IPS-18a (cell line): ENCODE results near the gene HHIP.

ENCODE experiments used
- H3K27ac ChIP-seq: one replicate; pipeline ENCODE4 v1.5.1; 2013; ENCODE audit warnings: low read length
- H3K27me3 ChIP-seq: one replicate; pipeline ENCODE4 v1.6.1; 2013; ENCODE audit warnings: mild to moderate bottlenecking, low read length; ENCODE audit not compliant: control insufficient read depth, insufficient read depth
- H3K36me3 ChIP-seq: one replicate; pipeline ENCODE4 v1.6.1; 2013; ENCODE audit warnings: low read depth, low read length; ENCODE audit not compliant: control insufficient read depth
- H3K4me1 ChIP-seq: one replicate; pipeline ENCODE4 v1.6.1; 2013; ENCODE audit warnings: low read depth, low read length; ENCODE audit not compliant: control insufficient read depth
- H3K4me3 ChIP-seq: one replicate; pipeline ENCODE4 v1.5.1; 2013; ENCODE audit warnings: low read length
- H3K9ac ChIP-seq: one replicate; pipeline ENCODE4 v1.6.1; 2013; ENCODE audit warnings: mild to moderate bottlenecking, low read length, moderate library complexity
- H3K9me3 ChIP-seq: one replicate; pipeline ENCODE4 v1.6.1; 2013; ENCODE audit warnings: low read depth, low read length; ENCODE audit not compliant: control insufficient read depth

HHIP gene

GRCh38 chr4:144645631-144646522 lies at the start of gene HHIP:
TSS of gene HHIP (plus strand) at chr4:144646156. CDS start at chr4:144646676, 520 bp downstream.
- no peaks in the 10 kb centered on the region for H3K9me3 ChIP-seq
- H3K4me3 ChIP-seq, result peak within 1 kb of the TSS; percentile 65
- H3K4me1 ChIP-seq, result peaks cover 37% of the 10 kb centered on the region
- H3K27ac ChIP-seq, result no peak within 1 kb of the TSS
- H3K27me3 ChIP-seq, result peaks cover 78% of the 10 kb centered on the region
- H3K9ac ChIP-seq, result no peak within 1 kb of the TSS
- no peaks in the 10 kb centered on the region for H3K36me3 ChIP-seq

- Histone ChIP-seq H3K27me3 (no peaks in the 10 kb centered on the region), H3K9me3 (no peaks in the 10 kb centered on the region), H3K4me1 (no peaks in the 10 kb centered on the region), H3K27ac (no peak overlapping the region), H3K36me3 (no peaks in the 10 kb centered on the region), H3K9ac (no peak overlapping the region), H3K4me3 (no peak overlapping the region)
Measured at GRCh38 chr4:144597171-144597570, 48.8 kb upstream of the HHIP start.

- no peak overlapping the region for H3K27ac ChIP-seq
- no peak overlapping the region for H3K4me3 ChIP-seq
- H3K9ac ChIP-seq, result no peak overlapping the region
- no peaks in the 10 kb centered on the region for H3K27me3 ChIP-seq
- H3K4me1 ChIP-seq, result no peaks in the 10 kb centered on the region
- no peaks in the 10 kb centered on the region for H3K36me3 ChIP-seq
- H3K9me3 ChIP-seq, result peaks cover 2% of the 10 kb centered on the region
Measured at GRCh38 chr4:144599621-144600020, 46.3 kb upstream of the HHIP start.

- Histone ChIP-seq H3K36me3 (no peaks in the 10 kb centered on the region), H3K4me1 (no peaks in the 10 kb centered on the region), H3K27me3 (no peaks in the 10 kb centered on the region), H3K9ac (no peak overlapping the region), H3K27ac (no peak overlapping the region), H3K4me3 (no peak overlapping the region), H3K9me3 (no peaks in the 10 kb centered on the region)
Measured at GRCh38 chr4:144611850-144612249, 34.1 kb upstream of the HHIP start.

GRCh38 chr4:144614850-144615585 lies 30.9 kb upstream of the HHIP start:
- no peak overlapping the region for H3K27ac ChIP-seq
- no peaks in the 10 kb centered on the region for H3K4me1 ChIP-seq
- H3K4me3 ChIP-seq, result no peak overlapping the region
- no peaks in the 10 kb centered on the region for H3K27me3 ChIP-seq
- no peak overlapping the region for H3K9ac ChIP-seq
- H3K9me3 ChIP-seq, result no peaks in the 10 kb centered on the region
- no peaks in the 10 kb centered on the region for H3K36me3 ChIP-seq

- Histone ChIP-seq H3K36me3 (no peaks in the 10 kb centered on the region), H3K9me3 (no peaks in the 10 kb centered on the region), H3K9ac (no peak overlapping the region), H3K27ac (no peak overlapping the region), H3K27me3 (no peaks in the 10 kb centered on the region), H3K4me3 (no peak overlapping the region), H3K4me1 (no peaks in the 10 kb centered on the region)
Measured at GRCh38 chr4:144621681-144622080, 24.3 kb upstream of the HHIP start.

GRCh38 chr4:144627663-144628076 lies 18.3 kb upstream of the HHIP start:
- no peaks in the 10 kb centered on the region for H3K36me3 ChIP-seq
- no peaks in the 10 kb centered on the region for H3K9me3 ChIP-seq
- no peaks in the 10 kb centered on the region for H3K27me3 ChIP-seq
- no peak overlapping the region for H3K4me3 ChIP-seq
- no peak overlapping the region for H3K27ac ChIP-seq
- no peak overlapping the region for H3K9ac ChIP-seq
- H3K4me1 ChIP-seq, result no peaks in the 10 kb centered on the region

- Histone ChIP-seq H3K27ac (no peak overlapping the region), H3K4me1 (no peaks in the 10 kb centered on the region), H3K27me3 (no peaks in the 10 kb centered on the region), H3K9me3 (no peaks in the 10 kb centered on the region), H3K36me3 (no peaks in the 10 kb centered on the region), H3K4me3 (no peak overlapping the region), H3K9ac (no peak overlapping the region)
Measured at GRCh38 chr4:144633215-144633614, 12.7 kb upstream of the HHIP start.

GRCh38 chr4:144634978-144635747 lies 10.8 kb upstream of the HHIP start:
- no peaks in the 10 kb centered on the region for H3K4me1 ChIP-seq
- no peak overlapping the region for H3K27ac ChIP-seq
- H3K4me3 ChIP-seq, result no peak overlapping the region
- H3K27me3 ChIP-seq, result no peaks in the 10 kb centered on the region
- H3K9ac ChIP-seq, result no peak overlapping the region
- no peaks in the 10 kb centered on the region for H3K9me3 ChIP-seq
- no peaks in the 10 kb centered on the region for H3K36me3 ChIP-seq

GRCh38 chr4:144644368-144645101 lies 1.4 kb upstream of the HHIP start:
- H3K4me3 ChIP-seq, result no peak overlapping the region
- no peak overlapping the region for H3K9ac ChIP-seq
- H3K4me1 ChIP-seq, result peaks cover 24% of the 10 kb centered on the region
- H3K9me3 ChIP-seq, result no peaks in the 10 kb centered on the region
- peaks cover 64% of the 10 kb centered on the region for H3K27me3 ChIP-seq
- H3K36me3 ChIP-seq, result no peaks in the 10 kb centered on the region
- H3K27ac ChIP-seq, result no peak overlapping the region
